Measurements from ENCODE around the gene KRTAP22-2.
A peak's percentile ranks its signal among the peaks of the same experiment; 100 is the strongest.

The KRTAP22-2 gene

GRCh38 chr21:30590297-30590696 is at the start of gene KRTAP22-2:
TSS of gene KRTAP22-2 (minus strand) at chr21:30590397.
- DNase-seq = no peak

DNA sequence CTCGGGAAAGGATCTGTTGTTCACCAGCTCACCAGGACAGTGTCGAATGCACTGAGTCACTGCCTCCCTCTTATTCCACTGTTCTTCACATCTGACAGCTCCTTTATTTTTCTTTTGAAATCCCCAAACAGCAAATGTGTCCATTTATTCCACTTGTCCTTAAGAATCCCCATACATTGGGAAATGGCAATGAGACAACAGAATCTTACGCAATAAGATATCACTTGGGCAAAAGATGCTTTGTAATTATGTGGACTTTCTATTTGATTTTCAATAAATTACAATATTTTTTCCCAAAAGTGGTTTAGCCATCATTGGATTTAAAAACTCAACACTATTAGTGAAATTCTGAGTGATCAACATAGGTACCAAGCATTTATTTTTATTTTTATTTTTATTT is 48.5 kb upstream of the KRTAP22-2 start:
- no peak for DNase-seq

- no peak for DNase-seq
Measured at GRCh38 chr21:30634906-30635305, 44.7 kb upstream of the KRTAP22-2 start, which contains the start of gene KRTAP20-2. TSS of gene KRTAP20-2 (plus strand) at chr21:30635206. CDS start at chr21:30635264, 58 bp downstream.

DNA sequence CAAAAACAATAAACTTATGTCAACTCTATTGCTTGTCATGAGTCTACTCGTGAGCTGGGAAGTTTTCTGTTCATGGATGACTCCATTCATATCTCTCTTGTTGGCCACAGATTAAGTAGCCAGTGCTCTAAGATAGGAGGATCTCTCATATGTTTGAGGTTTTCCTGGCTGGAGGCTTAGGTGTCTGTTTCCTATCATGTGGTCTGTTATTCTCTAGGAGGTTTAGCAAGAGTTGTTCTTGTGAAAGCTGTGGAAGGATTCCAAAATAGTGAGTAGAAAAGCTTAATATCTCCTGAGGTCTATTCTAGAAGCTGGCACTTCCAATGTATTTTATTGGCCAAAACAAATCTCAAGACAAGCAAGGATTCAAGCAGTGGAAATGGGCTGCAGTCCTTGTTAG is 39.0 kb upstream of the KRTAP22-2 start:
- no peak for DNase-seq

DNA sequence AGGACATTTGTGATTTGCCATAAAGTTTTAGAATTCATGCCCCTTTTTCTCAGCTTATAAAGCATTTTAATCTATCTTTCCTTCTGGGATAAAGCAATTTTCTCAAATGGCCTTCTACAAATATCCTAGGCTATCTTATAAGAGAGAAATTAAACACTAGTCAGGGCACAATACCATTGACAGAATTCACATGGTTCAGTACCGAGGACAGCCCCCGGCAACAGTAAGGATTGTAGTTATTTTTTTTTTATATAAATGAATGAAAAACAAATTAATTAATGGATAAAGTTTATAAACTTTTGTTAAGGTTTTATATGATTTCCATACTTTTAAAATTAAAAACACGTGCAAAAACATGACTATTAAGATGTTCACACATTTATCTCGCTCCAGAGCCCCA is 37.9 kb upstream of the KRTAP22-2 start:
- no peak for DNase-seq

GRCh38 chr21:30625449-30626165 is 35.4 kb upstream of the KRTAP22-2 start:
- DNase-seq = no peak

GRCh38 chr21:30623362-30623761 is 33.2 kb upstream of the KRTAP22-2 start:
- no peak for DNase-seq

DNA sequence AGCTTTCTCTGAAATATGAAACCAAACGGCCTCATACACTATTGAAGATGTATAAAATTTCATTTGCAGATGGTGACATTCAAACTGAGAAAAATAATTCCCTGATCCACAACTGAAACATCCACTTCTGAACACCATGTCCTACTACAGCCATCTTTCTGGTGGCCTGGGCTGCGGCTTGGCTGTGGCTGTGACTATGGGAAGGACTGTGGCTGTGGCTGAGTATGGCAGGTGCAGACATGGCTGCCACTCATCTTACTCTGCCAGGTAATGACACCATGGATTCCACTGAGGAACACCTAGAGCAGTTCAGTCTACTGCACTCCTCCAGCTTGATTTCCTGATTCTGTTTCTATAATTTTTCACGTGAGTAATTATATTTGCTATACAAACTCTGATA is 30.3 kb upstream of the KRTAP22-2 start, which contains the start of gene KRTAP20-4:
Gene KRTAP20-4, plus strand, starts transcription at position 106 of the 400 bp plus-strand sequence.
- no peak for DNase-seq

DNA sequence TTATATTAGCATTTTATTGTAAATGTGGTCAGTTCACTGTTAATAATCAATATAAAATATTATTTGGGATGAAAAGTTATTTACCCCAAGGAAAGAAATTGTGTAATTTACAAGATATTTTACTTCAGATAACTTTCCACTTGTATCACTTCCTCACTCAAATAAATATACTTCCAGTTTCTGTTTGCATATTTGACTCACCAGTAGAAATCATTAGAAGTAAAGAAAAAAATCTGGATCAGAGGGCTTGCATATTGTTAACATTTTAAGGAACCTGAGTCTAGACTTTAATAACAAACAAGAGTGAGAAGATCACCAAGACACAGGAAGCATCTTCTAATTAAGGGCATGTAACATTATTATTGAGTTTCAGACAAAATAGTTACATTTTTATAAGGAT is 29.9 kb upstream of the KRTAP22-2 start:
- DNase-seq = no peak

DNA sequence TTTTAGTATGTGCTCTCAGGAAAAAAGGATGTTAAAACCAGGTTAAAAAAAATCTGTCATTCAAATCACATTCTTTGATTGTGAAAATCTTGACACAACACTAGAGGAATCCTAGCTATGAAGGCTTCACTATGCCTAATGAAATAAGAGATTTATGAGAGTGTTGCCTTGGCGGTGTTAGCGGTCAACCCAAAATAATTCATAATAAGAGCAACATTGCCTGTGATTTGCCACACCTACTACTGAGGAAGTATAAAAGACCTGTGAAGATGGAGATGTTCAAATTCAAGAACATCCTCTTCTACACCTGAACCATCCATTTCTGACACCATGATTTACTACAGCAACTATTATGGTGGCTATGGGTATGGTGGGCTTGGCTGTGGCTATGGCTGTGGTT is 25.9 kb upstream of the KRTAP22-2 start, which contains the start of gene KRTAP20-1:
Gene KRTAP20-1, plus strand, starts transcription at position 301 of the 400 bp plus-strand sequence. Its CDS starts 30 bp downstream, at position 331.
- no peak for DNase-seq

DNA sequence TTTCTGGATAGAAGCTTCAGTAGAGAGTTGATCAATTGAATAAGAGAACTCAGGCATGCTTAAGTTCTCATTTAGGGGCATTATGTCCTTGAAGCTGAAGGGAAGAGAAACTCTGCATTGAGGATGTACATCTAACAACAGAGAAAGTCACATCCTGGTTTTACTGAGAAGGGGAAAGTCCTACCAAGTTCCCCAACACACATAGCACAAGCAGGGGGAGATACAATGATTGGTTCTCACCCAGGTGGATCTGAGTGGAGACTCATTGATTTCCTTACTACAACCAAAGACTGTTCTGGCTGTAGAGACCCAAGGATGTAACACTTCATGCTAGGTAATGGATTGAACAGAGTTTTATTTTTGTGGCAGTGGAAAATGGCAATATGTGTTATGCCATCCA is 25.0 kb upstream of the KRTAP22-2 start:
- DNase-seq = no peak

GRCh38 chr21:30613836-30614235 is 23.6 kb upstream of the KRTAP22-2 start, which contains the start of gene KRTAP6-1:
TSS of gene KRTAP6-1 (minus strand) at chr21:30613930. CDS start at chr21:30613904, 26 bp downstream.
- no peak for DNase-seq

- DNase-seq = no peak
Measured at GRCh38 chr21:30612132-30612531, 21.9 kb upstream of the KRTAP22-2 start.

DNA sequence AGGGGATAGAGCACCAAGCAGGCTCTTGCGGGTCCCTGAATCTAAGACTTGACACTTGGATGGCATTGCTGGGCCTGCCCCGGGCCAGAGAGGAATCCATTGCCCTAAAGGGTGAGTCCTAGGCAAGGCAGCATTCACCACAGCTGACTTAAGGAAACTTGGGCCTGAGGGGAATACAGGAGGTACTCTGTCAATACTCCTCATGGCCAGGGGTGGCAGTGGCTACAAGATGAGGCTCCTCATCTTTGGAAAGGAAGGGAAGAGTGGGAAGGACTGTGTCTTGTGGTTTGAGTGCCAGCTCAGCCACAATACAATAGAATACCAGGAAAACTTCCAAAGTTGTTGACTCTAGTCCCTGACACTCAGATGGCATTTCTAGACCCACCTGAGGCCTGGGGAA is 15.8 kb upstream of the KRTAP22-2 start:
- no peak for DNase-seq

- no peak for DNase-seq
Measured at GRCh38 chr21:30600787-30601186, 10.6 kb upstream of the KRTAP22-2 start, which contains the start of gene KRTAP22-1. TSS of gene KRTAP22-1 (plus strand) at chr21:30601087.

- DNase-seq = no peak
Measured at GRCh38 chr21:30598802-30599201, 8.6 kb upstream of the KRTAP22-2 start, which contains the start of gene KRTAP6-2. TSS of gene KRTAP6-2 (minus strand) at chr21:30598902. CDS start at chr21:30598874, 28 bp downstream.

DNA sequence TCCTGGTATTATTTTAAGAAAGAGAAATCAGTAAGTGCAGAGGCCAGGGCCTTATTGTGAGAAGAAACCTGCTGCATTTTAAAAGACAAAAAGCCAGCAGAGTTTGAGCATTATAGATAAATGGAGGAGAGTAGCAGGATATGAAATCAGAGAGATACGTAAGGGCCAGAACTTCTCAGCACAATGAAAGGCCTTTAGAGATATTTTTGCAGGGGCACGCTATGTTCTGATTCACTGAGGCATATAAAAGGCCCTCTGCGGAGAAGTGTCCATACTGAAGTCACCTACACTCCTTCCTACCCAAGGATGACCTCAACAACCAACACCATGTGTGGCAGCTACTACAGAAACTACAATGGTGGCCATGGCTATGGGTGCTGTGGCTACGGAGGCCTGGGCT is 1.9 kb upstream of the KRTAP22-2 start, which contains the start of gene KRTAP6-3:
Gene KRTAP6-3, plus strand, starts transcription at position 301 of the 400 bp plus-strand sequence. Its CDS starts 6 bp downstream, at position 307.
- no peak for DNase-seq

DNA sequence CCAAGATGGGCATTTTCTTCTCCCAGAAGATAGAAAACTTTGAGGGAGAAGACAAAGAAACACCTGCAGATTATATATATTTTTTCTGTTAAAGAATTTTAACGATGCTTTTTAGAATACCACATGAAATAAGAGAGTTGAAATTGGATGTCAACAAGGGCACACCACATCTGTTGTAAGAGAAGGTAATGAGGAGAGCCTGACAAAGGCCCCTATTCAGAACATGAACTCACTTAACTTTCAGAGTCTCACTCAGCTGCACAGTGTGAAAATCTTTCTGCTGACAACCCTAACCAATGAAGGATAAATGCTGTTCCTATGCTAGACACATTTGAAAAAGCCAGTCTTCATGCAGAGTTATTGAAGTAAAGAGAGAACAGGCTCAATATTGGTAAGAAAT is 7.3 kb downstream of the KRTAP22-2 start:
- peak; percentile 7 for DNase-seq

GRCh38 chr21:30580132-30580531 is 10.1 kb downstream of the KRTAP22-2 start:
- DNase-seq = no peak

DNA sequence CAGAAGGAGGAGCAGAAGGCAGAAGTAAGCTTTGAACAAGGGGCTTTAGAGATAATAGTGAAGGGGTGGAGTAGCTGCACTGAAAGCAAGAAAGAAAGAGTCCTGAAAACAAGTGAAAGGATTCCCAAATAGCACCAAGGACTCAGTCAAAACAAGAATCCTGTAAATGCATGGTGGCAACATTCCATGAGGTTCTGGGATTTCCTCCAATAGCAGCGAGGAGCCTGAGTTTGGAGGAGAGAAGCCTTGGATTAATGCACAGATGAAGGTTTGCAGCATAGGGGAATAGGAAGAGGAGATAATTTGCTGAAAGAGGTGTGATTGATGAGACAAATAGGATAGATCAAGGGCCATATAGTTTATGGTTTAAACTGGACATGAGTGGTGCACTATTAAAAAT is 10.9 kb downstream of the KRTAP22-2 start:
- DNase-seq = no peak

GRCh38 chr21:30577766-30578165 is 12.4 kb downstream of the KRTAP22-2 start:
- DNase-seq = no peak

- no peak for DNase-seq
Measured at GRCh38 chr21:30567617-30568016, 22.6 kb downstream of the KRTAP22-2 start.

DNA sequence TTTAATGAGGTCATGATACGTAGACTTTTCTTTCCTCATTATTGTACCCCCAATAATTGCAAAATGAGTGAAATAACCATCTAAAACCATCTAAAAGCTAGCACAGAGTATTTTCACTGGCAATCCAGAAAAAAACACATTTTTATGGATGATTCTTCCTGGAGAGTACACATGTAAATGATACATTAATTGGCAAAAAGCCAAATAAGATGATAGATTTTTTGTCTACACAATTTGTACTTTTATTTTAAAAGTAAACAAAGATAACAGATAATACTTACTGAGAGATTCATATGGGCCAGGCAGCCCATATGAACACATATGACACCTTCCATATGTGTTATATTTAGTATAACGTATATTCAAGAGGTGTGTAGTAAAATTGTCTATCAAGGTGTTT is 26.6 kb downstream of the KRTAP22-2 start:
- DNase-seq = no peak

DNA sequence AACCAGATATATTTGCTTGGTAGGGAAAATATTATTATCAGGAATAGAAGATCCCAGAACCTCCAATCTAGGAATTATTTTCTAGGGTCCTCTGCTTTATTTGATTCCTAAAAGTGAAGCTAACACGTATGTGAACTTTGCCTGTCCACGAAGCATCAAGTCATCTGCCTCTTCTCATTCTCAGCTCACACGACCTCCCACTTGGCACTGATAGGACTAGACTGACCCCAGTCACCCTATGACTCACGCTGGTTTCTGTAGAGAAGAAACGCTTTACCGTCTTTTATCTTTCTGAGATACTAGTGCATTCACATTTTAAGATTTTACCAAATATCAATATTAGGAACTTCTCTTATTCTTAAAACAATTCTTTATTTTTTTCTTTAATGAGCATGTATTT is 27.1 kb downstream of the KRTAP22-2 start:
- no peak for DNase-seq

Measured in retina (tissue), 1 donor.